ENCODE data around the gene AUTS2.
A peak's percentile ranks its signal among the peaks of the same experiment; 100 is the strongest.
"Not testable (repeated sequence)": the region's sequence is repeated elsewhere in the genome, so short reads cannot be mapped to it uniquely, and the experiment has no call there.

AUTS2 gene

GRCh38 chr7:70585071-70585470 lies 986.8 kb downstream of the AUTS2 start:
- Histone ChIP-seq H3K9me3 (ENCODE audit: control insufficient read depth in 1 of 2, low read length in 2 of 2) (no peaks in the 10 kb centered on the region), H3K27me3 (ENCODE audit: low read depth, low read length) (no peaks in the 10 kb centered on the region), H3K36me3 (ENCODE audit: control insufficient read depth in 1 of 2, insufficient read depth in 2 of 2, low read length in 2 of 2) (no peaks in the 10 kb centered on the region), H3K4me3 (ENCODE audit: low read depth in 1 of 2, low read length in 2 of 2) (no peak overlapping the region), H3K27ac (ENCODE audit: low read length) (no peak overlapping the region), H3K4me1 (ENCODE audit: control insufficient read depth in 1 of 2, insufficient read depth in 2 of 2, low read length in 2 of 2) (peaks cover 0 to 4% of the 10 kb centered on the region in 2 donors)

DNA sequence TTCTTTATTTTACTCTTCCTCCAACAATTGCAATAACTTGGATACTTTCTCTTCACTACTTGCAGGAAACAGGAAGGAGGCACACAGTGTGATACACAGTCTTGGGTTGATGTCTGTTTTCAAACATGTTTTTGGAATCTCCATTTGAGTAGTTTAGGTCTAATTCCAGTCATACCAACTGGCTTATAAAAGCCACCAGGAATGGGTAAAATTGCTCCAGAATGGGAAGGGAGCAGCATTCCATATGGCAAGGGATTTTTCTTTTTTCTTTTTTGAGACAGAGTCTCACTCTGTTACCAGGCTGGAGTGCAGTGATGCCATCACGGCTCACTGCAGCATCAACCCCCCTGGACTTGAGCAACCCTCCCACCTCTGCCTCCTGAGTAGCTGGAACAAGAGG lies 988.5 kb downstream of the AUTS2 start:
- no peak overlapping the region for H3K4me3 ChIP-seq (ENCODE audit: low read depth in 1 of 2, low read length in 2 of 2)
- H3K36me3 ChIP-seq (ENCODE audit: control insufficient read depth in 1 of 2, insufficient read depth in 2 of 2, low read length in 2 of 2) = no peaks in the 10 kb centered on the region
- H3K27me3 ChIP-seq (ENCODE audit: low read depth, low read length) = no peaks in the 10 kb centered on the region
- peaks cover 0 to 4% of the 10 kb centered on the region in 2 donors for H3K4me1 ChIP-seq (ENCODE audit: control insufficient read depth in 1 of 2, insufficient read depth in 2 of 2, low read length in 2 of 2)
- H3K27ac ChIP-seq (ENCODE audit: low read length) = no peak overlapping the region
- no peaks in the 10 kb centered on the region for H3K9me3 ChIP-seq (ENCODE audit: control insufficient read depth in 1 of 2, low read length in 2 of 2)

- Histone ChIP-seq H3K9me3 (ENCODE audit: control insufficient read depth in 1 of 2, low read length in 2 of 2) (no peaks in the 10 kb centered on the region), H3K36me3 (ENCODE audit: control insufficient read depth in 1 of 2, insufficient read depth in 2 of 2, low read length in 2 of 2) (no peaks in the 10 kb centered on the region), H3K27me3 (ENCODE audit: low read depth, low read length) (no peaks in the 10 kb centered on the region), H3K27ac (ENCODE audit: low read length) (no peak overlapping the region), H3K4me1 (ENCODE audit: control insufficient read depth in 1 of 2, insufficient read depth in 2 of 2, low read length in 2 of 2) (peaks cover 0 to 4% of the 10 kb centered on the region in 2 donors), H3K4me3 (ENCODE audit: low read depth in 1 of 2, low read length in 2 of 2) (no peak overlapping the region)
Measured at GRCh38 chr7:70587739-70588138, 989.5 kb downstream of the AUTS2 start.

DNA sequence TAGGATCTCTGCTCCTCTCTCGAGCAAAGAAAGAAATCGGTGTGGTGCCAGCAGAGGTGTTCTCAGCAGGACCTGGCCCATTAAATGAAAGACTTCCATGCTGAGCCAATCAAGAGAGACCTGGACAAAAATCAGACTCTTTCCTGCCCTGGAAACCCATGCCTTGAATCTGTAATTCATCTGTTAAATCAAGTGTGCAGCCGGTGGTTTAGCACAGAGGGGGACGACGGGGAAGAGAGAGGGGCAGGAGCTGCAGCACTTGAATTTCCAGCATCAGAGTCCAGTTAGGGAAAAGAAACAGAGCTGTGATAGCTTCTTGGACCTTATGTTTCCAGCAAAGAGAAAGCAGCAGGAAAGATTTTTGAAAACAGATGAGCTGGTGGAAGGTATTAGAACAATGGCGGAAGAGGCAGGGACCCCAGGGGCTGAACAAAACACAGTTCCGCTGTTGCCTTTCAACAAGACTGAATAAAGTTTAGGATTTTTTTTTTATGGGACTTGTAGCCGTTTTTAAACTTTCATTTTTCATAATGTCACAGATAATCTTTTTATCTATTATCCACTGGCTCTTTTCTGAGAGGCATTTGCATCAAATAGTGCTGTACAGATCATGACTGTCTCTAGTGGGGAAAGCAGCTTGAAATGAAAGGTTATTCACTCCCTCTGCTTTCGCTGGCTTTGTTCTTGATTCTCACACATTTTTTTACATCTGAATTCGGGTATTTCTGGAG lies 990.1 kb downstream of the AUTS2 start:
- no peaks in the 10 kb centered on the region for H3K4me1 ChIP-seq (ENCODE audit: control insufficient read depth in 1 of 2, insufficient read depth in 2 of 2, low read length in 2 of 2)
- H3K36me3 ChIP-seq (ENCODE audit: control insufficient read depth in 1 of 2, insufficient read depth in 2 of 2, low read length in 2 of 2) = no peaks in the 10 kb centered on the region
- no peak overlapping the region for H3K27ac ChIP-seq (ENCODE audit: low read length)
- H3K4me3 ChIP-seq (ENCODE audit: low read depth in 1 of 2, low read length in 2 of 2) = no peak overlapping the region
- H3K27me3 ChIP-seq (ENCODE audit: low read depth, low read length) = no peaks in the 10 kb centered on the region
- no peaks in the 10 kb centered on the region for H3K9me3 ChIP-seq (ENCODE audit: control insufficient read depth in 1 of 2, low read length in 2 of 2)

DNA sequence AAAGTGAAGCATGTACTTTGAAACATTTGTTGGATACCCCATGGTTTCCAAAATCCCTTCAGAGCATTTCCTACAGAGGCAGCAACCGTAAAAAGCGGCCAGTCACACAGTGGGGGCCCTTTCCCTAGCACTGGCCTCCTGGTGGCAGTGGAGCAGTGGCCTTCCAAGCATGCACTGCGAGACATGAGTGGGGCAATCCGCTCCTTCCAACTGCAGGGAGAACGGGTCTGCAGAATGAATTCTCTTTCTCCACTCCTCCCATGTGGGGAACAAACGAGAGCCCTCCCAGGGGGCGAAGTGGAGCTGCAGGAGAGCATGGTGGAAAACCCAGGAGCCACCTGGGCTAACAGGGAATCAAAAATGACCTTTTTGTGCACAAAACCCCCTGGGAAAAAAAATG lies 990.7 kb downstream of the AUTS2 start:
- Histone ChIP-seq H3K4me1 (ENCODE audit: control insufficient read depth in 1 of 2, insufficient read depth in 2 of 2, low read length in 2 of 2) (no peaks in the 10 kb centered on the region), H3K4me3 (ENCODE audit: low read depth in 1 of 2, low read length in 2 of 2) (no peak overlapping the region), H3K27ac (ENCODE audit: low read length) (no peak overlapping the region), H3K27me3 (ENCODE audit: low read depth, low read length) (no peaks in the 10 kb centered on the region), H3K36me3 (ENCODE audit: control insufficient read depth in 1 of 2, insufficient read depth in 2 of 2, low read length in 2 of 2) (no peaks in the 10 kb centered on the region), H3K9me3 (ENCODE audit: control insufficient read depth in 1 of 2, low read length in 2 of 2) (no peaks in the 10 kb centered on the region)

DNA sequence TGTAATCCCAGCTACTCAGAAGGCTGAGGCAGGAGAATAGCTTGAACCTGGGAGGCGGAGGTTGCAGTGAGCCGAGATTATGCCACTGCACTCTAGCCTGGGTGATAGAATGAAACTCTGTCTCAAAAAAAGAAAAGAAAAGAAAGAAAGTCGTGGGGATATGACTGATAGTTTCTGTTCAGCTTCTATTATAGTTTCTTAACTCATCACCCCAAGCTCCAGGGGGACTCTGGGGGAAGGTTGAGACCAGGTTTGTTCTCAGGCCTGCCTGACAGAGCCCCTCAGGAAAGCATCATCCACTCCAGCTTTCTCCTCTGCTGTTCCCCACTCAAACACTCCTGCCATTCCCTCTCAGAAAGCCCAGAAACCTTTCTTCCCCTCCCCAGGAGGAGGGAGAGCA lies 991.3 kb downstream of the AUTS2 start:
- H3K4me3 ChIP-seq (ENCODE audit: low read depth in 1 of 2, low read length in 2 of 2) = no peak overlapping the region
- no peaks in the 10 kb centered on the region for H3K27me3 ChIP-seq (ENCODE audit: low read depth, low read length)
- H3K4me1 ChIP-seq (ENCODE audit: control insufficient read depth in 1 of 2, insufficient read depth in 2 of 2, low read length in 2 of 2) = no peaks in the 10 kb centered on the region
- H3K36me3 ChIP-seq (ENCODE audit: control insufficient read depth in 1 of 2, insufficient read depth in 2 of 2, low read length in 2 of 2) = no peaks in the 10 kb centered on the region
- H3K9me3 ChIP-seq (ENCODE audit: control insufficient read depth in 1 of 2, low read length in 2 of 2) = no peaks in the 10 kb centered on the region
- no peak overlapping the region for H3K27ac ChIP-seq (ENCODE audit: low read length)

GRCh38 chr7:70590126-70590854 lies 992.0 kb downstream of the AUTS2 start:
- no peaks in the 10 kb centered on the region for H3K9me3 ChIP-seq (ENCODE audit: control insufficient read depth in 1 of 2, low read length in 2 of 2)
- H3K27ac ChIP-seq (ENCODE audit: low read length) = no peak overlapping the region
- H3K4me1 ChIP-seq (ENCODE audit: control insufficient read depth in 1 of 2, insufficient read depth in 2 of 2, low read length in 2 of 2) = peaks cover 0 to 4% of the 10 kb centered on the region in 2 donors
- no peaks in the 10 kb centered on the region for H3K36me3 ChIP-seq (ENCODE audit: control insufficient read depth in 1 of 2, insufficient read depth in 2 of 2, low read length in 2 of 2)
- no peak overlapping the region for H3K4me3 ChIP-seq (ENCODE audit: low read depth in 1 of 2, low read length in 2 of 2)
- no peaks in the 10 kb centered on the region for H3K27me3 ChIP-seq (ENCODE audit: low read depth, low read length)

DNA sequence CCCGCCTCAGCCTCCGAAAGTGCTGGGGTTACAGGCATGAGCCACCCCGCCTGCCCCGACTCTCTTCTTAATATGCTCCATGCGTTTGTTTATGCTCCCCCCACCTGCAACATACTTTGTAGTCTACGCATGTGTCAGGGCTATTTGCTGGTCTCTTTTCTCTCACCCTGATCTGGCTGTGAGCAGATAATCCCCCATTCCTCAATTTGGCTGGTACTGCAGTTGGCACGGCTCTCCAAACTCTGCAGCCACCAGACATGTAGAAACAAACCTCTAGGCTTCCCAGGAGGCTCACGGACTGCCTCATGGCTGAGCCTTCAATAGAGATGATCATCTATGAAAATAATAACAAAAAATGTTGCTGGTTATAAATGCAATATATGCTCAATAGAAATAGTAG lies 993.4 kb downstream of the AUTS2 start:
- H3K9me3 ChIP-seq (ENCODE audit: control insufficient read depth in 1 of 2, low read length in 2 of 2) = no peaks in the 10 kb centered on the region
- no peaks in the 10 kb centered on the region for H3K27me3 ChIP-seq (ENCODE audit: low read depth, low read length)
- H3K4me3 ChIP-seq (ENCODE audit: low read depth in 1 of 2, low read length in 2 of 2) = no peak overlapping the region
- no peak overlapping the region for H3K27ac ChIP-seq (ENCODE audit: low read length)
- no peaks in the 10 kb centered on the region for H3K36me3 ChIP-seq (ENCODE audit: control insufficient read depth in 1 of 2, insufficient read depth in 2 of 2, low read length in 2 of 2)
- peaks cover 0 to 10% of the 10 kb centered on the region in 2 donors for H3K4me1 ChIP-seq (ENCODE audit: control insufficient read depth in 1 of 2, insufficient read depth in 2 of 2, low read length in 2 of 2)

DNA sequence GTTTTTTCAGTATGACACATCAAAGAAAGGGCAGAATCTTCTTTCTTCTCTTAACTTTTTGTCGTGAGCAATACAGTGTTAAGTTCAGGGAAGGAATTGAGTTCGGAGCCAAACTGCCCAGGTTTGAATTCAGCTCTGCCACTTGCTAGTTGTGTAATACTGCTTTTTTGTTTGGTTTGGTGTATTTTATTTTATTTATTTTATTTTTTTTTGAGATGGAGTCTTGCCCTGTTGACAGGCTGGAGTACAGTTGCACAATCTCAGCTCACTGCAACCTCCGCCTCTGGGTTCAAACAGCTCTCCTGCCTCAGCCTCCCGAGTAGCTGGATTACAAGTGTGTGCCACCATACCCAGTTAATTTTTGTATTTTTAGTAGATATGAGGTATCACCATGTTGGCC lies 993.9 kb downstream of the AUTS2 start:
- Histone ChIP-seq H3K9me3 (ENCODE audit: control insufficient read depth in 1 of 2, low read length in 2 of 2) (no peaks in the 10 kb centered on the region), H3K36me3 (ENCODE audit: control insufficient read depth in 1 of 2, insufficient read depth in 2 of 2, low read length in 2 of 2) (no peaks in the 10 kb centered on the region), H3K4me3 (ENCODE audit: low read depth in 1 of 2, low read length in 2 of 2) (no peak overlapping the region), H3K27me3 (ENCODE audit: low read depth, low read length) (no peaks in the 10 kb centered on the region), H3K4me1 (ENCODE audit: control insufficient read depth in 1 of 2, insufficient read depth in 2 of 2, low read length in 2 of 2) (peaks cover 0 to 10% of the 10 kb centered on the region in 2 donors), H3K27ac (ENCODE audit: low read length) (no peak overlapping the region)

DNA sequence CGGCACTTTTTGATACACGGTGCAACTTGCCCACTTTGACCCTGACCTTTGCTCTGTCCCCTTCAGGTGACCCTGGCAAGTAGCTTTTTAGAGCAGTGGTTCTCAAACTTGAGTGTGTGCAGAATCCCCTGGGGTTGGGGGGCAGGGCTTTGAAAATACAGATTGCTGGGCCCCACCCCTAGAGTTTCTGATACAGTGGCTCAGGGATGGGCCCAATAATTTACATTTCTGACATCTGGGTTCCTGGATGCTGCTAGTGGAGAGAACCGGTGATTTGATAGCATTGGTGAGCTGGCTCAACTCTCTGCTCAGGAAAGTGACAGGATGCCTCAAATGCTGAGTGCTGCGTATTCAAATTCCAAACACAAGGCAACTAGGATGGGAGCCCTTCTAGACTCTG lies 995.9 kb downstream of the AUTS2 start:
- H3K4me3 ChIP-seq (ENCODE audit: low read depth in 1 of 2, low read length in 2 of 2) = no peak overlapping the region
- peaks cover 0 to 10% of the 10 kb centered on the region in 2 donors for H3K4me1 ChIP-seq (ENCODE audit: control insufficient read depth in 1 of 2, insufficient read depth in 2 of 2, low read length in 2 of 2)
- H3K27me3 ChIP-seq (ENCODE audit: low read depth, low read length) = no peaks in the 10 kb centered on the region

DNA sequence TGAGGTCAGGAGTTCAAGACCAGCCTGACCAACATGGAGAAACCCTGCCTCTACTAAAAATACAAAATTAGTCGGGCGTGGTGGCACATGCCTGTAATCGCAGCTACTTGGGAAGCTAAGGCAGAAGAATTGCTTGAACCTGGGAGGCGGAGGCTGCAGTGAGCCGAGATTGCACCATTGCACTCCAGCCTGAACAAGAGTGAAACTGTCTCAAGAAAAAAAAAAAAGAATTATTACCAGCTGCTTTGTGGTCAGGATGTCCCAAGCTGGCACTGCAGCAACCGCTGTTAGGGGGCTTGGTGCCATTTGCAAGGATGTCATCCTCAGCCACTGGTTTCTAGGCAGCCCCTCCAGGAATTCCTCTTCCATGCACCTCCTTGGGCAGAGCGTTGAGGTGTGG lies 996.6 kb downstream of the AUTS2 start:
- H3K27me3 ChIP-seq (ENCODE audit: low read depth, low read length); H3K4me1 ChIP-seq (ENCODE audit: control insufficient read depth in 1 of 2, insufficient read depth in 2 of 2, low read length in 2 of 2); H3K36me3 ChIP-seq (ENCODE audit: control insufficient read depth in 1 of 2, insufficient read depth in 2 of 2, low read length in 2 of 2); H3K27ac ChIP-seq (ENCODE audit: low read length); H3K9me3 ChIP-seq (ENCODE audit: control insufficient read depth in 1 of 2, low read length in 2 of 2): not testable (repeated sequence)
- peak overlapping the region in 1 of 2 donors; percentile 62 for H3K4me3 ChIP-seq (ENCODE audit: low read depth in 1 of 2, low read length in 2 of 2)

More for the DNA sequence above, 995.9 kb downstream of the AUTS2 start:
- Histone ChIP-seq H3K9me3 (ENCODE audit: control insufficient read depth in 1 of 2, low read length in 2 of 2) (no peaks in the 10 kb centered on the region), H3K36me3 (ENCODE audit: control insufficient read depth in 1 of 2, insufficient read depth in 2 of 2, low read length in 2 of 2) (no peaks in the 10 kb centered on the region), H3K27ac (ENCODE audit: low read length) (no peak overlapping the region)

All from muscle layer of duodenum (tissue), 2 donors.